Panc1 (cell line): ENCODE measurements around the gene SMARCE1.

ENCODE experiments used
- REST ChIP-seq, 2 experiments: IDR thresholded peaks; 2 replicates each; pipeline ENCODE4 v1.6.1; 2011 to 2012; ENCODE audit warnings: low read depth in 2 of 2, control low read depth in 1 of 2, low read length in 1 of 2, mild to moderate bottlenecking in 1 of 2, moderate library complexity in 1 of 2; ENCODE audit not compliant: insufficient read depth in 1 of 2
- TCF7L2 ChIP-seq: IDR thresholded peaks from 2 replicates; pipeline ENCODE4 v1.6.1; 2011; ENCODE audit warnings: mild to moderate bottlenecking, low read depth, low read length, inconsistent platforms
- TF ChIP-seq, protein P1 (sequence below): fragments of 450-650 bp; IDR thresholded peaks from 2 replicates; pipeline ENCODE4 v1.5.1; 2017; ENCODE audit warnings: mild to moderate bottlenecking

- TF ChIP-seq TCF7L2 (no peak), REST (IDR thresholded peaks at IDR 0.05; ENCODE audit: insufficient read depth in 1 of 2, low read depth in 2 of 2, low read length in 1 of 2) (no peak)
- TF ChIP-seq, protein P1, sequence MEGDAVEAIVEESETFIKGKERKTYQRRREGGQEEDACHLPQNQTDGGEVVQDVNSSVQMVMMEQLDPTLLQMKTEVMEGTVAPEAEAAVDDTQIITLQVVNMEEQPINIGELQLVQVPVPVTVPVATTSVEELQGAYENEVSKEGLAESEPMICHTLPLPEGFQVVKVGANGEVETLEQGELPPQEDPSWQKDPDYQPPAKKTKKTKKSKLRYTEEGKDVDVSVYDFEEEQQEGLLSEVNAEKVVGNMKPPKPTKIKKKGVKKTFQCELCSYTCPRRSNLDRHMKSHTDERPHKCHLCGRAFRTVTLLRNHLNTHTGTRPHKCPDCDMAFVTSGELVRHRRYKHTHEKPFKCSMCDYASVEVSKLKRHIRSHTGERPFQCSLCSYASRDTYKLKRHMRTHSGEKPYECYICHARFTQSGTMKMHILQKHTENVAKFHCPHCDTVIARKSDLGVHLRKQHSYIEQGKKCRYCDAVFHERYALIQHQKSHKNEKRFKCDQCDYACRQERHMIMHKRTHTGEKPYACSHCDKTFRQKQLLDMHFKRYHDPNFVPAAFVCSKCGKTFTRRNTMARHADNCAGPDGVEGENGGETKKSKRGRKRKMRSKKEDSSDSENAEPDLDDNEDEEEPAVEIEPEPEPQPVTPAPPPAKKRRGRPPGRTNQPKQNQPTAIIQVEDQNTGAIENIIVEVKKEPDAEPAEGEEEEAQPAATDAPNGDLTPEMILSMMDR = no peak
Measured at GRCh38 chr17:40658396-40658795, 10.8 kb upstream of the SMARCE1 start.
